Chondrocyte (in vitro differentiated cells): Measurements from ENCODE around the gene FXYD5. TPM values are rescaled to one million over a fixed set of nuclear protein-coding genes. Genes with fewer than 3 reads are reported as not detected.

Experiments used
- DNase-seq: peaks from one replicate; pipeline ENCODE4 v3.0.0; 2021; ENCODE audit warnings: mixed read lengths, low spot score
- H3K27ac Mint-ChIP-seq: one replicate; pipeline ENCODE4 v1.8.0; 2021; ENCODE audit warnings: mild to moderate bottlenecking, moderate library complexity, mixed read lengths; ENCODE audit not compliant: unreplicated experiment
- H3K27me3 Mint-ChIP-seq: 2 replicates; pipeline ENCODE4 v1.8.0; 2021; ENCODE audit warnings: low read depth, mixed read lengths
- H3K36me3 Mint-ChIP-seq: 2 replicates; pipeline ENCODE4 v1.8.0; 2021; ENCODE audit warnings: low read depth, mixed read lengths
- H3K4me1 Mint-ChIP-seq: 2 replicates; pipeline ENCODE4 v1.8.0; 2021; ENCODE audit warnings: low read depth, mild to moderate bottlenecking, mixed read lengths
- H3K4me3 Mint-ChIP-seq: one replicate; pipeline ENCODE4 v1.8.0; 2021; ENCODE audit warnings: mild to moderate bottlenecking, moderate library complexity, mixed read lengths; ENCODE audit not compliant: unreplicated experiment
- H3K9me3 Mint-ChIP-seq: 2 replicates; pipeline ENCODE4 v1.8.0; 2021; ENCODE audit warnings: low read depth, mixed read lengths
- CTCF ChIP-seq: fragments of 200-600 bp; sonication (generic); IDR thresholded peaks from 2 replicates; pipeline ENCODE4 v1.5.0; 2021; ENCODE audit warnings: antibody characterized with exemption, mild to moderate bottlenecking, moderate library complexity
- total RNA-seq: library from RNA; stranded (reverse); gene quantifications from 3 replicates; pipeline ENCODE4 v1.2.1, GENCODE V29; 2021

Gene FXYD5
- total RNA-seq, 1 donor from 2014 or later = 108 TPM

- Mint-ChIP-seq H3K27ac (no peak overlapping the region), H3K4me3 (no peak overlapping the region), H3K9me3 (peaks cover 8% of the 10 kb centered on the region), H3K4me1 (peaks cover 5% of the 10 kb centered on the region), H3K36me3 (peaks cover 3% of the 10 kb centered on the region), H3K27me3 (peaks cover 9% of the 10 kb centered on the region)
- TF ChIP-seq CTCF = no peak
- DNase-seq = no peak
These were observed 25.3 kb downstream of the FXYD5 start for GRCh38 chr19:35179830-35180229.

DNA sequence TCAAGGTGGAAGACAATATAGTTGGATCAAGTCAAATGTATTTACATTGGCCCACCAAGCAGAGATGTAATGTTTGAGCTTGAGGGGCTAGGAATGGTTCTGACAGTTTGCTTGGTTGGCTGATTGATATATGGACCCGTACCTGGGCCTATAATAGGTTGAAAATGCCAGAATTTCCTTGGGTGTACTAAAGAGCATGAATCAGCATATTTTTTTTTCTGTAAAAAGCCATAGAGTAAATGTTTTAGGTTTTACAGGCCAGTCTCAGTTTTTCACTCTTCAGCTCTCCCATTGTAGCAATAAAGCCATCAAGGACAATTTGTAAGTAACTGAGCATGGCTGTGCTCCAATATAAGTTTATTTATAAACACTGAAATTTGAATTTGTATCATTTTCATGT is 26.9 kb downstream of the FXYD5 start:
- no peak for DNase-seq
- H3K4me1 Mint-ChIP-seq = no peaks in the 10 kb centered on the region
- H3K36me3 Mint-ChIP-seq = peaks cover 3% of the 10 kb centered on the region
- peaks cover 13% of the 10 kb centered on the region for H3K9me3 Mint-ChIP-seq
- peaks cover 13% of the 10 kb centered on the region for H3K27me3 Mint-ChIP-seq
- TF ChIP-seq CTCF = no peak
- H3K27ac Mint-ChIP-seq = no peak overlapping the region
- no peak overlapping the region for H3K4me3 Mint-ChIP-seq

GRCh38 chr19:35184267-35184666 is 29.7 kb downstream of the FXYD5 start:
- no peak for DNase-seq
- peaks cover 11% of the 10 kb centered on the region for H3K27me3 Mint-ChIP-seq
- H3K9me3 Mint-ChIP-seq = peaks cover 19% of the 10 kb centered on the region
- no peak overlapping the region for H3K4me3 Mint-ChIP-seq
- no peak for TF ChIP-seq CTCF
- no peak overlapping the region for H3K27ac Mint-ChIP-seq
- no peaks in the 10 kb centered on the region for H3K4me1 Mint-ChIP-seq
- peaks cover 5% of the 10 kb centered on the region for H3K36me3 Mint-ChIP-seq

DNA sequence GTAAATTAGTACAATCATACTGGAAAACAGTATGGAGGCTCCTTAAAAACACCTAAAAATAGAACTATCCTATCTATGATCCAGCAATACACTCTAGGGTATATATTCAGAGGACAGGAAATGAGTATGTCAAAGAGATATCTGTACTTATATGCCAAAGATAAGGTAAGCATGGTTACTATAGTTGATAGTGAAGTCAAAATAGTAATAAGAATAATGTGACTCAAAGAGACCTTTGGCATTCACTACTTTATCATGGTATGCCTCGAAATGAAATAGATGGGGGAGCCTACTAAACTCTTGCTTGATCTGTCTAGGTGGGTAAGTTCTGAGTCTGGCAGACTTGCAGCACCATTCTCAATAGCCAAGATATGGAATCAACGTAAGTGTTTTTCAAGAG is 30.3 kb downstream of the FXYD5 start:
- Mint-ChIP-seq H3K27me3 (peaks cover 11% of the 10 kb centered on the region), H3K4me3 (no peak overlapping the region), H3K9me3 (peaks cover 19% of the 10 kb centered on the region), H3K27ac (no peak overlapping the region), H3K36me3 (peaks cover 5% of the 10 kb centered on the region), H3K4me1 (no peaks in the 10 kb centered on the region)
- TF ChIP-seq CTCF = no peak
- DNase-seq = no peak

- peaks cover 6% of the 10 kb centered on the region for H3K36me3 Mint-ChIP-seq
- no peaks in the 10 kb centered on the region for H3K4me1 Mint-ChIP-seq
- TF ChIP-seq CTCF = no peak
- no peak overlapping the region for H3K4me3 Mint-ChIP-seq
- peaks cover 36% of the 10 kb centered on the region for H3K27me3 Mint-ChIP-seq
- DNase-seq = no peak
- H3K9me3 Mint-ChIP-seq = peaks cover 10% of the 10 kb centered on the region
- H3K27ac Mint-ChIP-seq = no peak overlapping the region
These were observed 39.8 kb downstream of the FXYD5 start for GRCh38 chr19:35194012-35194984.
